Myocyte (in vitro differentiated cells): ENCODE results near the gene CHRNE. TPM values are rescaled to one million over a fixed set of nuclear protein-coding genes. Genes with fewer than 3 reads are reported as not detected.
"Not testable (repeated sequence)": the region's sequence is repeated elsewhere in the genome, so short reads cannot be mapped to it uniquely, and the experiment has no call there.

ENCODE experiments used
- DNase-seq: peaks from one replicate; pipeline ENCODE4 v3.0.0-alpha.2; 2012; ENCODE audit warnings: low read depth
- total RNA-seq: library from RNA; depleted of rRNA; stranded (reverse); fragments of >200 nt; gene quantifications from 2 replicates; pipeline ENCODE4 v1.2.3, GENCODE V29; 2014

CHRNE gene
- total RNA-seq, 1 donor from 2014 or later, result not detected

DNA sequence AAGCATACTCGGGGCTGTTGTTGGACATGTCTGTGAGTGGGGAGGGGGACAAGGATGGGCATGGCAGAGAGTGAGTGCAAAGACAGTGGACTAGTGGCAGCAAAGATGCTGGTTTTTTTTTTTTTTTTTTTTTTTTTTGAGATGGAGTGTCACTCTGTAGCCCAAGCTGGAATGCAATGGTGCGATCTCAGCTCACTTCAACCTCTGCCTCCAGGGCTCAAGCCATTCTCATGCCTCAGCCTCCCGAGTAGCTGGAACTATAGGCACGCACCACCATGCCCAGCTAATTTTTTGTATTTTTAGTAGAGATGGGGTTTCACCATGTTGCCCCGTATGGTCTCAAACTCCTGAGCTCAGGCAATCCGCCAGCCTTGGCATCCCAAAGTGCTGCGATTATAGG, 45.6 kb downstream of the CHRNE start:
- DNase-seq, result not testable (repeated sequence)

DNA sequence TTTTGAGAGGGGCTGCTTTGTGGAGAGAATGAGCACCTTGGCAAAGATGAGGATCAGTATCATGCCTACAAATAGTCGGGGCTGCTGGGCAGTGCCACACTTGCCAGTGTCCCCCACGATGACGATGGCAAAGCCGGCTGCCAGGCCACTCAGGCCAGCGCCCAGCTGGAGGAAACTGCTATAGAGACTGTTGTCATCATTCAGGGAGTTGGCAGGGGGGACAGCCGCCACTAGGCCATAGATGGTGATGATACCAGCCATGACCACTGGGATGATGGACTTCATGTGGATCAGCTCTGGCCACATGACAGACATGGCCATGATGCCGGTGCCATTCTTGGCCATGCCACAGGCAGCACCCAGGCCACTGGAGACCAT, 46.0 kb downstream of the CHRNE start:
- no peak for DNase-seq

DNA sequence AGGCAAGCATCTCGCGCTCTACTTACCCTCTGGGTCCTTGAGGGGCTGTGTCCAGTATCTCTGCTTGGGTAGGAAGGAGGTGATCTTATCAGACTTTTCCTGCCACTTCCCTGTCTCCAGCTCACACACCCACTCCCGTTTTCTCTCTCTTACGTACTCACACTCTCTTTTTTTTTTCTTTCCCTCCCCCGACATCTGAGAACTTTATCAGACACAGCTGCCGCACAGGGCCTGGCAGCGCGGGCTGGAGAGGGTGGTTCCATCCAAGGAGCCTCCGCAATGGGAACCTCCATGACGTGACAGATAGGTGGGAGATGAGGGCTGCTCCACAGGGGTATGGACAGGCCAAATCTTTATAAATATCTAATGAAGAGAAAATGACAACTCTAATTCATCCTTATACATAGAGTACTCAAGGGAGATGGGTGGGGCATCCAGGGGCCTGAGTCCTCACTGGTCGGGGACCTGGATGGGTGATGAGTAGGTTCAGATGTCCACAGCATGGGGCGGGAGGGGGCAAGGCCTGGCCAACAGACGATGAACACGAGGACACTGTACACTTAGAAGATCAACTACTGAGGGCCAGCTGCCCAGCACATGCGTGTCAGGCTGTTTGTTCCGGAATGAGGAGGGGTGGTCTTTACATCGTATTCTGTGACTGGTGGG, 46.5 kb downstream of the CHRNE start:
- DNase-seq, result no peak

DNA sequence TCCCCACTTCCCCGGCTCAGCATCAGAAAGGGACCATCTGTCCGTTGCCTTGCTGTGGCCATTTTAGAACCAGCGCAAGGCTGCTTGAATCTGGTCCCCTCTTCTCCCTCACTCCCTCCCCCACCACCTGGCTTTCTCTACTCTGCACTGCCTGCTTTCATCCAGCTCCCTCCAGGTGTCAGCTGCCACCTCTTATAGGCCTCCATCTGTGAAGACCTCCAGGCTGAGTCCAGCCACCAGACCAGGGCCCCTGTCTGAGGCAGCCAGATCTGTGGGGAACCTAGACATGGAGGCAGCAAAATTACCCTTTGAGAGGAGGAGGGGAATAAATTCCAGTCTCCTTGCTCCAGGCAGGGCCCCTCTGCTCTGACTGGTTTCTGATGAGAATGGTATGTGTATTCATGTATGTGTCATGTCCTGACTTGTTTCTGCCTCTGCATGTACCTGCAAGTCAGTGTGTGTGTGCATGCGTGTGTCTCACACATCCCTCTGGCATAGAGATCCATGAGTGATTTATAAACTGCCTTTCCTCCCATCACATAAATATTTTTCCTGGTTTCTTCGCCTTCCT, 48.7 kb downstream of the CHRNE start:
- DNase-seq, result no peak

DNA sequence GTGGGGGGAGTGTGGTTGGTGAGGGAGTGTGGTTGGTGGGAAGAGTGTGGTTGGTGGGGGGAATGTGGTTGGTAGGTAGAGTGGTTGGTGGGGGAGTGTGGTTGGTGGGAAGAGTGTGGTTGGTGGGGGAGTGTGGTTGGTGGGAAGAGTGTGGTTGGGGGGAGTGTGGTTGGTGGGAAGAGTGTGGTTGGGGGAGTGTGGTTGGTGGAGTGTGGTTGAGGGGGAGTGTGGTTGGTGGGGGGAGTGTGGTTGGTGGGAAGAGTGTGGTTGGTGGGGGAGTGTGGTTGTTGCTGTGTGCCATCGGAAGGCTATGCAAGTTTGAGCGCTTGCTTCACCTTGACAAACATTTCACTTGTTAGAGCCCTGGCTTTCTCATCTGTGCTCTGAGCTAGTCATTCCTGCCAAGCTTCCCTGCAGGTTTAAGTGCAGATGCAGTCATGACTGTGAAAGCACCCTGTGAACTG, 49.7 kb downstream of the CHRNE start:
- DNase-seq, result no peak

DNA sequence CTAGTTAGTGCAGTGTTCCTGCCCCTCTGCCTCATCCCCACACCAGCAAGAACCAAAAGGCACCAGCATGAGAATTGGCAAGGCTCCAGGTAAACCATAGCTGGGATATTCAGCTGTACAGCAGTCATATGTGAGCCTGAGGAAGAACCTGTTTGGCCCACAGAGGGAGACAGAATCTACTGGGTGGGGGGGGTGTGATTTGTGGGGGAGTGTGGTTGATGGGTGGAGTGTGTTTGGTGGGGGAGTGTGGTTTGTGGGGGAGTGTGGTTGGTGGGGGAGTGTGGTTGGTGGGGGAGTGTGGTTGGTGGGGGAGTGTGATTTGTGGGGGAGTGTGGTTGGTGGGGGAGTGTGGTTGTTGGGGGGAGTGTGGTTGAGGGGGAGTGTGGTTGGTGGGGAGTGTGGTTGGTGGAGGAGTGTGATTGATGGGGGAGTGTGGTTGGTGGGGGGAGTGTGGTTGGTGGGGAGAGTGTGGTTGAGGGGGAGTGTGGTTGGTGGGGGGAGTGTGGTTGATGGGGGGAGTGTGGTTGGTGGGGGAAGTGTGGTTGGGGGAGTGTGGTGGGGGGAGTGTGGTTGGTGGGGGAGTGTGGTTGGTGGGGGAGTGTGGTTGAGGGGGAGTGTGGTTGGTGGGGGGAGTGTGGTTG, 50.2 kb downstream of the CHRNE start:
- peak; percentile 62 for DNase-seq

DNA sequence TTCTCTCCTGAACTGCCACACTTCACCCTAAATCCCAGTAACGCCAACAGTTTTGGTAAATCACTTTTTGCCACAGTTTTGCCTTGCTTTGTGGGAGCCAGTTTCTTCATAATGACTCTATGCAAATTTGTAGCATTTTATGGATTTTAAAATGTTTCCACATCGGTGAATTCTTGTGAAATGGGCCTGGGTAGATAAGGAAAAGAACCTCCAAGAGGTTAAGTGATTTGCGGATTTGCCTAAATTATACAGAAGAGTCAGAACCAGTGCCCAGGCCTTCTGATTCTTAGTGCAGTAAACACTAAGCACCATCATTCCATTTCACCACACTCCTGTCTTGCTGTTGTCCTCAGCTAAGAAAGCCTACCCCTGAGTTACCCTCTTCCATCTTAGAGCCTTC, 51.8 kb downstream of the CHRNE start:
- no peak for DNase-seq

DNA sequence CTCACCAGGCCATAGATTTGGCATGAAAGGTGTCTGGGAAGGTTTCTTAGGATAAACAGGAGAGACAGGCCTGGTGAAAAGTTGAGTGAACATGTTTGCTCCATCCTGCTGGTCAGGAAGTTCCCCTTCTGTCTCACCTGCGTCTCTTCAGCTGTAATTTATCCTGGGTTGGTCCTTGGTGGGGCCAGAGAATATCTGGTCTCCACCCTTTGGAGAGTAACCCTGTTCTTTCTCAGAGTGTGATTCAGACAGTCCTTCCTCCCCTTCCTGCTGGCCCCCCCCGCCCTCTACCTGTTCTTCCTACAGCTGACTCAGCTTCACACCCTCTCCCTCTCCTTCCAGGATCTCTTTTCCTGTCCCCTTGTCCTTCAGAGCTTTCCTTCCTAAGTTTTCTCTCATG, 52.7 kb downstream of the CHRNE start:
- no peak for DNase-seq

DNA sequence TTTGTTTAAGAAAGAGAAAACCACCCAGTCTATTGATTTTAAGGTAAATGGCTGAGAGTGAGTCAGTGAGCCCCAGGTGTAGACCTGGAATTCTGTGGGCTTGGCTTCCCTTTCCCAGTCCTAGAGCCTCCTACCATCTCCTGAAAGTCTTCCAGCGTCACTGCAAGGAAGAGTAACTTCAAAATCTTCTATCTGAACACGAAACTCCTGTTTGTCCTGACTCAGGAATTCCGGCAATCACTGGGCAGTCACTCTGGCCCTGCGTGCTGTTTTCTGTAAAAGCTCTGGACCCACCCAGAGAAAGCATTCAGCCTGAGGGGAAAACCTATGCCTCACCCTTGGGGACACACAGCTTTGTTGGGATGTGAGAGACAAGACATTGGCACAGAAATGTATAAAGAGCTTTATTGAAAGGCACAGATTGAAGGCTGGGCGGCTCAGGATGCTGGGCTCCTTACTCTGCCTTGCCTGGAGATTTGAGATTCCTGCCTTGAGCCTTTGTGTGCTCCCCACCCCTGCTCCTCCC, 53.8 kb downstream of the CHRNE start:
- no peak for DNase-seq

Other genes with a start within 250 kb of the CHRNE start
- 31.3 and 52.0 TPM in 2 replicates for gene PELP1, start 199.0 kb downstream of the CHRNE start, total RNA-seq
- gene ARRB2, start 192.5 kb downstream of the CHRNE start, total RNA-seq, result 7.8 and 10.8 TPM in 2 replicates
- 31.0 and 32.7 TPM in 2 replicates for gene MED11, start 171.7 kb downstream of the CHRNE start, total RNA-seq
- 0.05 TPM in 1 of 2 replicates, not detected in the other for gene ZMYND15, start 163.3 kb downstream of the CHRNE start, total RNA-seq
- 0.57 and 1.1 TPM in 2 replicates for gene CXCL16, start 163.2 kb downstream of the CHRNE start, total RNA-seq
- gene TM4SF5, start 131.2 kb downstream of the CHRNE start, total RNA-seq, result not detected in 2 replicates
- gene VMO1, start 116.7 kb downstream of the CHRNE start, total RNA-seq, result 0.73 TPM in 1 of 2 replicates, not detected in the other
- not detected in 2 replicates for gene GLTPD2, start 114.1 kb downstream of the CHRNE start, total RNA-seq
- 185 and 231 TPM in 2 replicates for gene PSMB6, start 106.9 kb downstream of the CHRNE start, total RNA-seq
- 6.7 and 9.8 TPM in 2 replicates for gene PLD2, start 95.9 kb downstream of the CHRNE start, total RNA-seq
- gene MINK1, start 69.8 kb downstream of the CHRNE start, total RNA-seq, result 17.6 and 18.1 TPM in 2 replicates
- gene C17orf107, start 3.6 kb downstream of the CHRNE start, total RNA-seq, result 0.42 and 0.94 TPM in 2 replicates
- gene GP1BA, start 29.2 kb upstream of the CHRNE start, total RNA-seq, result not detected in 2 replicates
- 87.4 and 100 TPM in 2 replicates for gene SLC25A11, start 36.9 kb upstream of the CHRNE start, total RNA-seq
- gene RNF167, start 37.2 kb upstream of the CHRNE start, total RNA-seq, result 40.1 and 53.3 TPM in 2 replicates
- gene PFN1, start 45.4 kb upstream of the CHRNE start, total RNA-seq, result 1,067 and 1,213 TPM in 2 replicates
- 833 and 1,073 TPM in 2 replicates for gene ENO3, start 48.0 kb upstream of the CHRNE start, total RNA-seq
- 114 and 133 TPM in 2 replicates for gene SPAG7, start 64.7 kb upstream of the CHRNE start, total RNA-seq
- gene CAMTA2, start 84.6 kb upstream of the CHRNE start, total RNA-seq, result 13.7 and 23.8 TPM in 2 replicates
- gene INCA1, start 94.4 kb upstream of the CHRNE start, total RNA-seq, result 0.62 TPM in 1 of 2 replicates, not detected in the other
- 146 and 162 TPM in 2 replicates for gene KIF1C, start 94.9 kb upstream of the CHRNE start, total RNA-seq
- gene SLC52A1, start 132.3 kb upstream of the CHRNE start, total RNA-seq, result not detected in 2 replicates
- gene ZFP3, start 175.4 kb upstream of the CHRNE start, total RNA-seq, result 0.16 and 0.32 TPM in 2 replicates
- 6.3 and 6.5 TPM in 2 replicates for gene ZNF232, start 208.8 kb upstream of the CHRNE start, total RNA-seq
- gene USP6, start 212.9 kb upstream of the CHRNE start, total RNA-seq, result 0.11 and 0.16 TPM in 2 replicates